K562 (cell line): ENCODE data around the gene C21orf58. TPM values are rescaled to one million over a fixed set of nuclear protein-coding genes. Genes with fewer than 3 reads are reported as not detected.

Source experiments
- ATAC-seq: fragments of 200-7000 bp; cut with Tn5 transposase; 3 replicates; pipeline ENCODE4 v1.9.1; 2020; ENCODE audit warnings: moderate library complexity
- BruUV-seq: library from RNA; stranded (reverse); fragments of 400-500 nt; replicated peaks from 2 replicates; lab custom pipeline; 2021; lab: Mats Ljungman, UMichigan
- CTCF ChIA-PET: fragments of 300-600 bp; formaldehyde crosslinking; extraction: SDS; loops from one replicate; lab custom pipeline; 2021; ENCODE audit warnings: low intra/inter-chr PET ratio; lab: Yijun Ruan, JAX
- POLR2A ChIA-PET: fragments of 300-600, 350-650 bp; sonication (Branson Sonifier 250); formaldehyde crosslinking; extraction: SDS; loops from one replicate; lab custom pipeline; 2021; ENCODE audit warnings: antibody characterized with exemption, inconsistent platforms; lab: Yijun Ruan, JAX
- DNase-seq, 4 experiments: peaks; one replicate each; pipeline versions ENCODE4 v3.0.0 to v3.0.0-alpha.2; 2011 to 2018; ENCODE audit warnings: low spot score in 3 of 4, mixed read lengths in 3 of 4; ENCODE audit errors: extremely low read depth in 1 of 4
- FAIRE-seq: peaks from 2 replicates; lab custom pipeline; 2011; peaks lifted over from hg19 to GRCh38; lab: Jason Lieb, UNC
- H2AFZ ChIP-seq: 2 replicates; pipeline ENCODE4 v1.6.0; 2011; ENCODE audit warnings: low read depth, low read length, control low read depth, inconsistent platforms
- H3K27ac ChIP-seq: fragments of 200-600 bp; 3 replicates; pipeline ENCODE4 v1.8.0; 2011; ENCODE audit warnings: low read depth, mild to moderate bottlenecking, control low read depth, inconsistent platforms, low read length, moderate library complexity, mixed read lengths; ENCODE audit errors: extremely low read depth
- H3K27me3 ChIP-seq, 2 experiments: fragments of 300-600 bp in 1 of 2; 2 replicates in 1 of 2; 3 replicates in 1 of 2; pipeline versions ENCODE4 v1.6.0 to v1.8.0; 2011; ENCODE audit warnings: inconsistent platforms in 2 of 2, low read length in 2 of 2, mild to moderate bottlenecking in 1 of 2, mixed read lengths in 1 of 2, moderate library complexity in 1 of 2; ENCODE audit not compliant: control insufficient read depth in 2 of 2, insufficient read depth in 2 of 2
- H3K36me3 ChIP-seq: fragments of 300-600 bp; 3 replicates; pipeline ENCODE4 v1.8.0; 2011; ENCODE audit warnings: mild to moderate bottlenecking, low read length, inconsistent platforms; ENCODE audit not compliant: control insufficient read depth, insufficient read depth
- H3K4me1 ChIP-seq, 2 experiments: fragments of 200-600 bp in 1 of 2; replicated peaks in 1 of 2; 2 replicates in 1 of 2; 3 replicates in 1 of 2; pipeline versions ENCODE4 v1.5.1 to v1.8.0; 2011; ENCODE audit warnings: inconsistent platforms in 2 of 2, low read length in 2 of 2, mild to moderate bottlenecking in 1 of 2, mixed read lengths in 1 of 2, moderate library complexity in 1 of 2; ENCODE audit not compliant: control insufficient read depth in 2 of 2, insufficient read depth in 2 of 2
- H3K4me2 ChIP-seq: 2 replicates; pipeline ENCODE4 v1.6.1; 2011; ENCODE audit warnings: low read length, control low read depth, inconsistent platforms, mixed read lengths; ENCODE audit not compliant: insufficient read depth
- H3K4me3 ChIP-seq: fragments of 200-600 bp; sonication (generic), shearing (Covaris generic); 2 replicates; pipeline ENCODE4 v1.5.1; 2016; ENCODE audit warnings: control low read depth, inconsistent platforms
- H3K79me2 ChIP-seq: fragments of 200-600 bp; 3 replicates; pipeline ENCODE4 v1.8.0; 2011; ENCODE audit warnings: low read length, inconsistent platforms; ENCODE audit not compliant: control insufficient read depth, insufficient read depth
- H3K9ac ChIP-seq, 2 experiments: 2 replicates each; pipeline versions ENCODE4 v1.6.0 to v1.6.1; 2011; ENCODE audit warnings: low read depth in 2 of 2, low read length in 2 of 2, control low read depth in 1 of 2, inconsistent platforms in 1 of 2, mild to moderate bottlenecking in 1 of 2, mixed read lengths in 1 of 2; ENCODE audit not compliant: insufficient read depth in 1 of 2
- H3K9me1 ChIP-seq: one replicate; pipeline ENCODE4 v1.6.0; 2011; ENCODE audit warnings: inconsistent platforms, mild to moderate bottlenecking, low read length, moderate library complexity; ENCODE audit not compliant: control insufficient read depth, insufficient read depth
- H3K9me3 ChIP-seq: replicated peaks from 2 replicates; pipeline ENCODE4 v1.5.1; 2011; ENCODE audit warnings: low read depth, low read length, inconsistent platforms; ENCODE audit not compliant: control insufficient read depth, insufficient read depth
- H4K20me1 ChIP-seq: replicated peaks from 2 replicates; pipeline ENCODE4 v1.6.1; 2011; ENCODE audit warnings: low read length, inconsistent platforms, mixed read lengths; ENCODE audit not compliant: control insufficient read depth, insufficient read depth
- E4F1 ChIP-seq: fragments of 250-450 bp; sonication (Bioruptor Pico); IDR thresholded peaks from 2 replicates; pipeline ENCODE4 v1.5.0; 2021; ENCODE audit warnings: mild to moderate bottlenecking, borderline replicate concordance
- KHSRP ChIP-seq: fragments of 450-650 bp; IDR thresholded peaks from 2 replicates; pipeline ENCODE4 v1.6.1; 2017
- NONO ChIP-seq, 2 experiments: fragments of 200-400 bp in 1 of 2; fragments of 450-650 bp in 1 of 2; formaldehyde crosslinking in 1 of 2; IDR thresholded peaks; 2 replicates each; pipeline ENCODE4 v1.6.1; 2017; ENCODE audit warnings: low read depth in 2 of 2, mild to moderate bottlenecking in 2 of 2, moderate library complexity in 2 of 2, low read length in 1 of 2
- STAT5B ChIP-seq: fragments of 250-450 bp; sonication (Bioruptor Pico); IDR thresholded peaks from 2 replicates; pipeline ENCODE4 v1.8.0; 2021; ENCODE audit warnings: mild to moderate bottlenecking, inconsistent platforms
- SUPT5H ChIP-seq: fragments of 450-650 bp; IDR thresholded peaks from 2 replicates; pipeline ENCODE4 v1.6.1; 2016
- WGBS: fragments of 100-300 bp; shearing (Covaris generic); methylation state at CpG from one replicate; pipeline ENCODE4 v1.1.6; 2016; ENCODE audit warnings: low coverage, mixed read lengths; ENCODE audit not compliant: insufficient coverage; ENCODE audit errors: missing lambda C conversion rate; 5-methylcytosine and 5-hydroxymethylcytosine counted together
- in situ Hi-C: fragments of 300-500 bp; cut with MboI; formaldehyde crosslinking; loops from 4 replicates; pipeline ENCODE4 v1.15.0; 2018; ENCODE audit warnings: inconsistent platforms, mixed read lengths
- intact Hi-C: fragments of 100-400 bp; cut with micrococcal nuclease; formaldehyde crosslinking; loops from 2 replicates; pipeline ENCODE4 v1.14.2; 2022
- polyA plus RNA-seq, 8 experiments: library from polyadenylated mRNA; depleted of rRNA in 4 of 8; stranded (reverse) in 5 of 8; unstranded in 3 of 8; fragments of >200 nt; fragmentation: Nextera tagmentation in 2 of 8; fragmentation: Illumina TruSeq in 1 of 8; extraction: Ambion mirVana in 2 of 8; extraction: Trizol in 1 of 8; gene quantifications; 2 replicates each; pipeline versions ENCODE4 v1.2.1 to v1.2.3, GENCODE V29; 2011 to 2014; ENCODE audit warnings: inconsistent platforms in 1 of 8, missing spikeins in 1 of 8
- total RNA-seq, 7 experiments: library from RNA; depleted of rRNA in 6 of 7; stranded (reverse); fragments of >200 nt in 6 of 7; fragmentation: Illumina TruSeq in 2 of 7; extraction: Trizol in 2 of 7; gene quantifications; 2 replicates each; pipeline versions ENCODE4 v1.2.1 to v1.2.3, GENCODE V29; 2011 to 2021; ENCODE audit warnings: low replicate concordance in 1 of 7
- TF ChIP-seq, protein P1 (sequence below): fragments of 250-450 bp; sonication (Bioruptor Pico); IDR thresholded peaks from 2 replicates; pipeline ENCODE4 v1.5.0; 2022; ENCODE audit warnings: mild to moderate bottlenecking
- TF ChIP-seq, protein P2 (sequence below): fragments of 250-450 bp; sonication (Bioruptor Pico); IDR thresholded peaks from 2 replicates; pipeline ENCODE4 v1.6.1; 2021; ENCODE audit warnings: mild to moderate bottlenecking
- TF ChIP-seq, protein P3 (sequence below), 3 experiments: IDR thresholded peaks in 2 of 3; conservative IDR thresholded peaks in 1 of 3; 2 replicates each; pipeline ENCODE4 v1.5.1; 2011 to 2012; ENCODE audit warnings: low read length in 3 of 3, mild to moderate bottlenecking in 3 of 3, control low read depth in 2 of 3, improper control_type of control experiment in 1 of 3, inconsistent platforms in 1 of 3, low read depth in 1 of 3, mixed read lengths in 1 of 3, moderate library complexity in 1 of 3; ENCODE audit not compliant: insufficient read depth in 2 of 3
- TF ChIP-seq, protein P4 (sequence below): IDR thresholded peaks from 2 replicates; pipeline ENCODE4 v1.6.1; 2011; ENCODE audit warnings: borderline replicate concordance, low read depth, mild to moderate bottlenecking, moderate library complexity, low read length; ENCODE audit not compliant: insufficient read depth, poor library complexity, severe bottlenecking

Gene C21orf58
- total and polyA plus RNA-seq, 9 of the 15 experiments (the other 6 are each of a cell fraction or from before 2014, with no cell fraction given): 1.2 to 30.5 (median 12.4) TPM

- TF ChIP-seq, protein P1, sequence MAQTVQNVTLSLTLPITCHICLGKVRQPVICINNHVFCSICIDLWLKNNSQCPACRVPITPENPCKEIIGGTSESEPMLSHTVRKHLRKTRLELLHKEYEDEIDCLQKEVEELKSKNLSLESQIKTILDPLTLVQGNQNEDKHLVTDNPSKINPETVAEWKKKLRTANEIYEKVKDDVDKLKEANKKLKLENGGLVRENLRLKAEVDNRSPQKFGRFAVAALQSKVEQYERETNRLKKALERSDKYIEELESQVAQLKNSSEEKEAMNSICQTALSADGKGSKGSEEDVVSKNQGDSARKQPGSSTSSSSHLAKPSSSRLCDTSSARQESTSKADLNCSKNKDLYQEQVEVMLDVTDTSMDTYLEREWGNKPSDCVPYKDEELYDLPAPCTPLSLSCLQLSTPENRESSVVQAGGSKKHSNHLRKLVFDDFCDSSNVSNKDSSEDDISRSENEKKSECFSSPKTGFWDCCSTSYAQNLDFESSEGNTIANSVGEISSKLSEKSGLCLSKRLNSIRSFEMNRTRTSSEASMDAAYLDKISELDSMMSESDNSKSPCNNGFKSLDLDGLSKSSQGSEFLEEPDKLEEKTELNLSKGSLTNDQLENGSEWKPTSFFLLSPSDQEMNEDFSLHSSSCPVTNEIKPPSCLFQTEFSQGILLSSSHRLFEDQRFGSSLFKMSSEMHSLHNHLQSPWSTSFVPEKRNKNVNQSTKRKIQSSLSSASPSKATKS: no peak
- TF ChIP-seq, protein P2, sequence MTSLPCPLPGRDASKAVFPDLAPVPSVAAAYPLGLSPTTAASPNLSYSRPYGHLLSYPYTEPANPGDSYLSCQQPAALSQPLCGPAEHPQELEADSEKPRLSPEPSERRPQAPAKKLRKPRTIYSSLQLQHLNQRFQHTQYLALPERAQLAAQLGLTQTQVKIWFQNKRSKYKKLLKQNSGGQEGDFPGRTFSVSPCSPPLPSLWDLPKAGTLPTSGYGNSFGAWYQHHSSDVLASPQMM (CRISPR knock-in tag): no peak
Observed at GRCh38 chr21:46327711-46328110, 4.0 kb upstream of the C21orf58 start (continued).

GRCh38 chr21:46326110-46326703 is 2.5 kb upstream of the C21orf58 start:
- H4K20me1 ChIP-seq: peaks cover 14% of the 10 kb centered on the region
- no peaks in the 10 kb centered on the region for H3K9me1 ChIP-seq
- H3K27me3 ChIP-seq: no peaks in the 10 kb centered on the region
- peaks cover 16 to 43% of the 10 kb centered on the region in 2 experiments; a peak in 4 of 5 replicates for H3K4me1 ChIP-seq
- intact Hi-C loops (no loop called here), in situ Hi-C loops (no loop called here)
- DNase-seq (peak in 1 of 4 experiments; percentile 41), FAIRE-seq (no peak), ATAC-seq (no peak)
- BruUV-seq: no TSS peak
- ChIA-PET CTCF (interaction anchor here (1.1 kb wide), 1 partner anchor 101 kb away, joined by 4 read pairs; no protein-coding TSS in a partner anchor), POLR2A (interaction anchor here (0.7 to 2.1 kb wide), 12 partner anchors 8 to 310 kb away, joined by 3 to 13 read pairs (median 3); no protein-coding TSS in a partner anchor)
- WGBS: 71% methylated on average over 15 of the region's 15 CpGs
- H3K79me2 ChIP-seq: peaks cover 74% of the 10 kb centered on the region
- no peak overlapping the region for H3K4me3 ChIP-seq
- H3K27ac ChIP-seq: no peak overlapping the region
- peak overlapping the region; percentile 11 for H3K4me2 ChIP-seq
- H3K9me3 ChIP-seq: no peaks in the 10 kb centered on the region
- H2AFZ ChIP-seq: no peak overlapping the region
- H3K36me3 ChIP-seq: peaks cover 56% of the 10 kb centered on the region
- H3K9ac ChIP-seq: peak overlapping the region; percentile 67 to 70; a peak in 3 of 4 replicates
- TF ChIP-seq NONO (IDR thresholded peaks at IDR 0.05; ENCODE audit: low read depth in 2 of 2, low read length in 1 of 2) (no peak), KHSRP (no peak), STAT5B (CRISPR knock-in tag) (no peak), SUPT5H (no peak), E4F1 (CRISPR knock-in tag) (no peak)
- TF ChIP-seq, protein P3, sequence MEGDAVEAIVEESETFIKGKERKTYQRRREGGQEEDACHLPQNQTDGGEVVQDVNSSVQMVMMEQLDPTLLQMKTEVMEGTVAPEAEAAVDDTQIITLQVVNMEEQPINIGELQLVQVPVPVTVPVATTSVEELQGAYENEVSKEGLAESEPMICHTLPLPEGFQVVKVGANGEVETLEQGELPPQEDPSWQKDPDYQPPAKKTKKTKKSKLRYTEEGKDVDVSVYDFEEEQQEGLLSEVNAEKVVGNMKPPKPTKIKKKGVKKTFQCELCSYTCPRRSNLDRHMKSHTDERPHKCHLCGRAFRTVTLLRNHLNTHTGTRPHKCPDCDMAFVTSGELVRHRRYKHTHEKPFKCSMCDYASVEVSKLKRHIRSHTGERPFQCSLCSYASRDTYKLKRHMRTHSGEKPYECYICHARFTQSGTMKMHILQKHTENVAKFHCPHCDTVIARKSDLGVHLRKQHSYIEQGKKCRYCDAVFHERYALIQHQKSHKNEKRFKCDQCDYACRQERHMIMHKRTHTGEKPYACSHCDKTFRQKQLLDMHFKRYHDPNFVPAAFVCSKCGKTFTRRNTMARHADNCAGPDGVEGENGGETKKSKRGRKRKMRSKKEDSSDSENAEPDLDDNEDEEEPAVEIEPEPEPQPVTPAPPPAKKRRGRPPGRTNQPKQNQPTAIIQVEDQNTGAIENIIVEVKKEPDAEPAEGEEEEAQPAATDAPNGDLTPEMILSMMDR (IDR thresholded peaks at IDR 0.05 in 2 of 3, conservative IDR thresholded peaks at IDR 0.05 in 1 of 3; ENCODE audit: insufficient read depth in 2 of 3, low read depth in 1 of 3, low read length in 3 of 3): peak in 2 of 3 experiments; percentile 32 to 37; a peak in 3 of 6 replicates
- TF ChIP-seq, protein P4, sequence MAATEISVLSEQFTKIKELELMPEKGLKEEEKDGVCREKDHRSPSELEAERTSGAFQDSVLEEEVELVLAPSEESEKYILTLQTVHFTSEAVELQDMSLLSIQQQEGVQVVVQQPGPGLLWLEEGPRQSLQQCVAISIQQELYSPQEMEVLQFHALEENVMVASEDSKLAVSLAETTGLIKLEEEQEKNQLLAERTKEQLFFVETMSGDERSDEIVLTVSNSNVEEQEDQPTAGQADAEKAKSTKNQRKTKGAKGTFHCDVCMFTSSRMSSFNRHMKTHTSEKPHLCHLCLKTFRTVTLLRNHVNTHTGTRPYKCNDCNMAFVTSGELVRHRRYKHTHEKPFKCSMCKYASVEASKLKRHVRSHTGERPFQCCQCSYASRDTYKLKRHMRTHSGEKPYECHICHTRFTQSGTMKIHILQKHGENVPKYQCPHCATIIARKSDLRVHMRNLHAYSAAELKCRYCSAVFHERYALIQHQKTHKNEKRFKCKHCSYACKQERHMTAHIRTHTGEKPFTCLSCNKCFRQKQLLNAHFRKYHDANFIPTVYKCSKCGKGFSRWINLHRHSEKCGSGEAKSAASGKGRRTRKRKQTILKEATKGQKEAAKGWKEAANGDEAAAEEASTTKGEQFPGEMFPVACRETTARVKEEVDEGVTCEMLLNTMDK: peak; percentile 11
